GM19043 (cell line): Measurements from ENCODE around the gene PGLYRP3.
"Not testable (repeated sequence)": the region's sequence is repeated elsewhere in the genome, so short reads cannot be mapped to it uniquely, and the experiment has no call there.

ENCODE experiments used
- ATAC-seq: cut with Tn5 transposase; IDR thresholded peaks from one replicate; pipeline ENCODE4 v1.9.1; 2021; ENCODE audit warnings: low read depth; ENCODE audit not compliant: unreplicated experiment

PGLYRP3 gene

DNA sequence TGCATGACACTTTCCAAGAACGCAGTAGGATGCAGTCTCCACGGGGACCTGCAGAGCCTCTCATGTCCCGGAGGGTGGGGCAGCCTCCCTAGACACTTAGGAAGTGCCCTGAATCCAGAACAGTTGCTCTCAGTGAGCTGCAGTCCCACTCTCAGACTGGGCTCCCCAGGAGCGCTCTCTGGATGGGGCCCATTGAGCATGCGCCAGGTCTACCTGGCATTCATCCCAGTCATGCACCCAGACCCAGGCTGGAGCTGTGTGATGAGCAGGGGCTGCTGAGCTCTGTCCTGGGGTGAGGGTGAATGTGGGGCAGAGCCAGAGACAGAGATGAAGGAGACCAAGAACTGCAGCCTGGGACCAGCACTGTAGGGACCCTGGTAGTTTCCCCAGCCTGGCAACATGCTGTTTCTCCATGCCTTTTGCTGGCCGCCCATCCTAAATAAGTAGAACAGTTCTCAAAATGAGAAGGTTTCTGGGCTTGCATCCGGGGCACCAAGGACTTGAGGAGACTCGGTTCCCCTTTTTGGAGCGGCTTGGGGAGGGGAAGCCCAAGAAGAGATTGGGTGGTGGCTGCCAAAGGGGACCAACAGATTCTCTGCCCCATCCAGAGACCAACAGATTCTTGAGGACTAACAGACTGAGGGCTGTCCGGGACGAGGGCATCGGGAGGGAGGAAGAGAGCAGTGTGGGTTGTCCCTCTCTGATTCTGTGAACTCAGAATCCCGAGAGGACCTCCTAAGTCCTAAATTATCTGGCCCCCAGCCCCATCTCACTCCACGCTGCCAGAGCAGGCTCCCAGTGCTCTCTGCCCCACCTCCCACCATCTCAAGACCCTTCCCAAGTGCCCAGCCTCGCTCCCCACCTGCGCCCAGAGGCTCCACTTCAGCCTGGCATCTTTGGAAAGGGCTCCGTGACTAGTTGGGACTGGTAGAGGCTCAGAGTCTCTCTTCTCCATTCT, 36.9 kb upstream of the PGLYRP3 start:
- no peak for ATAC-seq

DNA sequence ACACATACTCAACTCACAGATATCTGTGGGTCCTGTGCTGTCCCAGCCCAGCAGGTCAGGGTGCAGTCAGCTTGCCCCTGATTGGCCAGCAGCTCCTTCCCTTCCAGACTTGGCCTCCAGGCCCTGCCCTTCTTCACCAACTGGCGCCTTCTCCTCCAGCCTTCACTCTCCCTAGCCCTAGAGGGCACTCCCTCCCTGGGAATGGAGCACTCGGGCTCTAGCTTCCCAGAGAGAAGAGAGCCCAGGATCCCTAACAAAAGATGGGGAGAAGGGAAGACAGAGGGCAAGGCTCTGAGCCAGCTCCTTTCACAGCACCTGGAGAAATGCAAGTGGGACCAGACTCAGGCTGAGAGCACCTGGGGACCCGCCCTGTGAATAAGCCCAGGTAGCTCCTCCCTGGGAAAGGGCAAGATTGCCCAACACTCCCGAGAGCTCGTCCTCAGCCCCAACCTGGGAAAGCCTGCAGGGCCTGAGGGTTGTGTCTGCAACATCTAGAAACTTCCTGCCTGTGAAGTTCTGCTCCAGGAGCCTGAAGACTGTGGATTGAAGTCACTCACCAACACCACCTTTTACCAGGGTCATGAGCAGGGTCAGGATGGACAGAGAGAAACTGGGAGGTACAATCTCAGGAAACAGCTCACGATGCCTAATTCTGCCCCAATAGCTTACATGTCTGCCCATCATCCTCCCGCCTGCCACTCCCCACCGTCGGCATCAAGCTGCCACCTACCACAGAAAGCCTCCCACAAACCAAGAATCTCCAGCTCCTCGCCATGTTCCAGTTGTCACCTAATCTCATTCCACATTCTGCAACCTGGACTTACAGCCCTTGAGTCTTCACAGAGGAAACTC, 36.0 kb upstream of the PGLYRP3 start, which contains the start of gene PGLYRP4:
Gene PGLYRP4 (minus strand): TSS at position 331 of the 852 bp plus-strand sequence. CDS start 909 bp downstream, outside the sequence.
- no peak for ATAC-seq

- no peak for ATAC-seq
Observed at GRCh38 chr1:153347856-153348255, 35.1 kb upstream of the PGLYRP3 start.

GRCh38 chr1:153347049-153347448, 34.3 kb upstream of the PGLYRP3 start:
- not testable (repeated sequence) for ATAC-seq

- no peak for ATAC-seq
Observed at GRCh38 chr1:153346077-153346723, 33.4 kb upstream of the PGLYRP3 start.

GRCh38 chr1:153345187-153346076, 32.7 kb upstream of the PGLYRP3 start:
- ATAC-seq, result no peak

DNA sequence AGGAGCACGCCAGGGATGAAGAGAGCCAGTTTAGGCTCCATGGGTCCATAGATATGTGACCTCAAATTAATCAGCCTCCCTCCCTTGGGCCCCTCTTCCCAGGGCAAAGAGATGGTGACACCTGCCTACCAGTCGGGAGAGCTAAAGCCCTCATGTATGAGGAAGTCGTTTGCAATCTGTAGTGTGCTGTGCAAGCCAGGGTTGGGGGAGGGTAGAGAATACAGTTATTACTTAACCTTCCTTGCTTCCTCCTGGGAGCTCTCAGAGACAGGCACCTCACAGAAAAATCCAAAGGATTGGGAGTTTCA, 31.9 kb upstream of the PGLYRP3 start:
- ATAC-seq, result no peak

- ATAC-seq, result no peak
Observed at GRCh38 chr1:153343811-153344717, 31.3 kb upstream of the PGLYRP3 start.

GRCh38 chr1:153343040-153343681, 30.4 kb upstream of the PGLYRP3 start:
- no peak for ATAC-seq

- no peak for ATAC-seq
Observed at GRCh38 chr1:153342178-153342577, 29.4 kb upstream of the PGLYRP3 start.

- no peak for ATAC-seq
Observed at GRCh38 chr1:153341431-153341934, 28.7 kb upstream of the PGLYRP3 start.

- ATAC-seq, result no peak
Observed at GRCh38 chr1:153340356-153340755, 27.6 kb upstream of the PGLYRP3 start.

GRCh38 chr1:153339802-153340201, 27.1 kb upstream of the PGLYRP3 start:
- ATAC-seq, result no peak

DNA sequence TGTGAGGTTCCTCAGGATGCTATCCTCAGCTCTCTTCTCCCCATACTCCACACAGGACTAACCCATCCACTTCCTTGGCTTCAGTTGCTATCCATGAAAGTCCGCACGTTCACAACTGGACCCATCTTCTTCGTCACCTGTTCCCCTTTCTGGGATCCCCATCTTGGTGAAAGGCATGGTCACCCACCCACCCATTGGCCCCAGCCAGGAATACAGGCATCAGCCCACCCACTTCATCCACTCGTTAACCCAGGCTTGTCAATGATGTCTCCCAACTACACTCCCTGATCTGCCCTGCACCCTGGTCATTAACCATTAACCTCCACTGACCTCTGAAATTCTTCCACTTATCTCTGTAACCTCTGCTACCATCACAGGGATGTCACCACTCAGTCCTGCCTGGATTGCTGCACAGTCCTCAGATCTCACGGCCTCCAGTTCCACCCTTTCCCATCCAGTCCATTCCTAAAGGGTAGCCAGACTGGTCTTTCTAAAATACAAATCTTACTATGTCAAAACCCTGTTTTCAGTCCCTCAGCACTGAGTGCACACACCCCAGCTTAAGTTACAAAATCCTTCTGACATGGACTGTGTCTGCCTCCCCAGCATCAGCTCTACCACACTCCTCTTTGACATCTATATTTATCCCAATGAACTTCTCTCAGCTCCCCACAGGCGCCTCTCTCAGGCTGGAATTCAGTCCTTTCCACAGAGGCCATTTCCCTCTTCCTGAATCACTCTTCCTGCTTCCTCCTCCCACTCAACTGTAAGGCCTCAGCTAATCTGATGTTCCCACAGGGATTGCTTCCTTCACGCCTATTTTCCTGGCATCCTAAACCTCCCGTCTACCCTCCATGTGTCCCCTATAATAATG, 25.5 kb upstream of the PGLYRP3 start:
- no peak for ATAC-seq

- ATAC-seq, result no peak
Observed at GRCh38 chr1:153336650-153337049, 23.9 kb upstream of the PGLYRP3 start.

GRCh38 chr1:153333902-153334301, 21.1 kb upstream of the PGLYRP3 start:
- ATAC-seq, result no peak

GRCh38 chr1:153324912-153325311, 12.2 kb upstream of the PGLYRP3 start:
- no peak for ATAC-seq
